Stomach (tissue), 4 donors: ENCODE results near the gene SLC6A17.

Experiments
- EP300 ChIP-seq: sonication (generic); formaldehyde crosslinking; IDR thresholded peaks from one replicate; pipeline ENCODE4 v1.6.1; 2017; ENCODE audit warnings: antibody characterized with exemption
- POLR2AphosphoS5 ChIP-seq, 3 donors: sonication (generic); formaldehyde crosslinking; IDR thresholded peaks; one replicate each; pipeline ENCODE4 v1.6.1; 2016; ENCODE audit warnings: antibody characterized with exemption in 3 of 3

- TF ChIP-seq POLR2AphosphoS5 (IDR thresholded peaks at IDR 0.05) = no peak
- TF ChIP-seq EP300 = no peak
Measured at GRCh38 chr1:110132682-110133081, 17.6 kb upstream of the SLC6A17 start.
